ENCODE measurements around the gene RFX7.

- no peak for TF ChIP-seq NFE2L2 (conservative IDR thresholded peaks at IDR 0.05; ENCODE audit: low read length)
- TF ChIP-seq BHLHE40 (IDR thresholded peaks at IDR 0.05; ENCODE audit: low read depth, low read length): no peak
- TF ChIP-seq KDM1A (IDR thresholded peaks at IDR 0.05; ENCODE audit: low read depth): no peak
Observed at GRCh38 chr15:56292546-56293316, 49.1 kb upstream of the RFX7 start.

Data from A549 (cell line).